ENCODE measurements around the gene CDK4.
"Not testable (repeated sequence)": the region's sequence is repeated elsewhere in the genome, so short reads cannot be mapped to it uniquely, and the experiment has no call there.

CDK4 gene

DNA sequence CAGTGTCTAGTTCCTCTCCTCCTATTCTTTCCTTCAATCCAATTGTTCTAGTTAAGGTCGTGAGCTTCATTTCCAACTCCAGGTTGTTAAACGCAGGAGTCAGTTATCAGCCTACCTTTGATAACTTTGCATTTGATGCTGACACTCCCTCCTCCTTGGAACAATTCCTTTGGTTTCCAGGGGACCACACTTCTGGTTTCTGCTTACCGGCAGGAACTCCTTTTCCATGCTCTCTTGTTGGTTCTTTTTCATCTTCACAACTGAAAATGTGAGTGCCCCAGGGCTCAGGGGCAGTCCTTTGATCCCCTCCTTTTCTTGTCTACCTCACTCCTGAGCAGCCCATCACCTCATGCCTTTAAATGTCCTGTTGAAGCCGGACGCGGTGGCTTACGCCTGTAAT lies 25.3 kb upstream of the CDK4 start:
- Mint-ChIP-seq H3K4me3 (no peak overlapping the region), H3K27me3 (no peaks in the 10 kb centered on the region), H3K36me3 (peaks cover 2% of the 10 kb centered on the region), H3K9me3 (no peaks in the 10 kb centered on the region), H3K27ac (no peak overlapping the region), H3K4me1 (peaks cover 39% of the 10 kb centered on the region)

DNA sequence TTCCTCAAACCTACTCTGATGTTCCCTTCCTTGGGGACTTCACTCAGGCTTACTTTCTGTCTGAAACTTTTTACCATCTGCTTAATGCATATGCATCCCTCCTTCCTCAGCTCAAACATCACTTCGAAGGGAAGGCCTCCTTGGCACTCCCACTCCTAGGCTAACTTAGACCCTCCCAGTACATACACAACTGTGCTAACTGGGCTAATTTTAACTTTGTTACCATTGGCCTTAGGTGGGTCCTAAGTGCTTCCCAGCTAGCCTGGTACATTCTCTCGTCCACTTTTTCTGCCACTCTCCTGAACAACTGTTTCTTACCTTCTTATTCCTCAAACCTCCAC lies 24.1 kb upstream of the CDK4 start:
- Mint-ChIP-seq H3K9me3 (no peaks in the 10 kb centered on the region), H3K27ac (no peak overlapping the region), H3K36me3 (peaks cover 6% of the 10 kb centered on the region), H3K27me3 (no peaks in the 10 kb centered on the region), H3K4me1 (peaks cover 35% of the 10 kb centered on the region), H3K4me3 (no peak overlapping the region)

GRCh38 chr12:57775563-57776246 lies 23.6 kb upstream of the CDK4 start:
- H3K4me3 Mint-ChIP-seq, result no peak overlapping the region
- H3K36me3 Mint-ChIP-seq, result peaks cover 6% of the 10 kb centered on the region
- peaks cover 34% of the 10 kb centered on the region for H3K4me1 Mint-ChIP-seq
- no peak overlapping the region for H3K27ac Mint-ChIP-seq
- no peaks in the 10 kb centered on the region for H3K27me3 Mint-ChIP-seq
- H3K9me3 Mint-ChIP-seq, result no peaks in the 10 kb centered on the region

GRCh38 chr12:57775044-57775443 lies 22.9 kb upstream of the CDK4 start:
- H3K9me3 Mint-ChIP-seq, result no peaks in the 10 kb centered on the region
- H3K4me3 Mint-ChIP-seq, result no peak overlapping the region
- H3K27me3 Mint-ChIP-seq, result no peaks in the 10 kb centered on the region
- peaks cover 34% of the 10 kb centered on the region for H3K4me1 Mint-ChIP-seq
- H3K27ac Mint-ChIP-seq, result no peak overlapping the region
- H3K36me3 Mint-ChIP-seq, result peaks cover 8% of the 10 kb centered on the region

DNA sequence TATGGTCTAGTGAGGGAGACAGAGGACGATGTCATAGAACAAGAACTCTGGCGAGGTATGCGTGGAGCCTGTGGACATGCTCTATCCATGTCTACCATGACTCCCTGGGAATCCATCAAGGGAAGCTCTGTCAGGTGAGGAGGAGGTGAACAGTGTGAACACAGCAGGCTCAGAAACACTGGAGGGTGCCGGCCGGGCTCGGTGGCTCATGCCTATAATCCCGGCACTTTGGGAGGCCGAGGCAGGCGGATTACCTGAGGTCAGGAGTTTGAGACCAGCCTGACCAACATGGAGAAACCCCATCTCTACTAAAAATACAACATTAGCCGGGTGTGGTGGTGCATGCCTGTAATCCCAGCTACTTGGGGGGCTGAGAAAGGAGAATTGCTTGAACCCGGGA lies 22.5 kb upstream of the CDK4 start:
- H3K4me1 Mint-ChIP-seq, result peaks cover 34% of the 10 kb centered on the region
- H3K27ac Mint-ChIP-seq, H3K9me3 Mint-ChIP-seq, H3K27me3 Mint-ChIP-seq, H3K4me3 Mint-ChIP-seq: not testable (repeated sequence)
- H3K36me3 Mint-ChIP-seq, result peaks cover 10% of the 10 kb centered on the region

- no peaks in the 10 kb centered on the region for H3K9me3 Mint-ChIP-seq
- H3K4me3 Mint-ChIP-seq, result peak within 1 kb of the TSS; percentile 99
- peaks cover 31% of the 10 kb centered on the region for H3K4me1 Mint-ChIP-seq
- no peaks in the 10 kb centered on the region for H3K27me3 Mint-ChIP-seq
- peaks cover 14% of the 10 kb centered on the region for H3K36me3 Mint-ChIP-seq
- peak within 1 kb of the TSS; percentile 99 for H3K27ac Mint-ChIP-seq
Measured at GRCh38 chr12:57772429-57773322, 20.6 kb upstream of the CDK4 start, which contains the start of gene EEF1AKMT3. Gene EEF1AKMT3 (plus strand): TSS chr12:57772614. CDS start chr12:57772725, 111 bp downstream.

DNA sequence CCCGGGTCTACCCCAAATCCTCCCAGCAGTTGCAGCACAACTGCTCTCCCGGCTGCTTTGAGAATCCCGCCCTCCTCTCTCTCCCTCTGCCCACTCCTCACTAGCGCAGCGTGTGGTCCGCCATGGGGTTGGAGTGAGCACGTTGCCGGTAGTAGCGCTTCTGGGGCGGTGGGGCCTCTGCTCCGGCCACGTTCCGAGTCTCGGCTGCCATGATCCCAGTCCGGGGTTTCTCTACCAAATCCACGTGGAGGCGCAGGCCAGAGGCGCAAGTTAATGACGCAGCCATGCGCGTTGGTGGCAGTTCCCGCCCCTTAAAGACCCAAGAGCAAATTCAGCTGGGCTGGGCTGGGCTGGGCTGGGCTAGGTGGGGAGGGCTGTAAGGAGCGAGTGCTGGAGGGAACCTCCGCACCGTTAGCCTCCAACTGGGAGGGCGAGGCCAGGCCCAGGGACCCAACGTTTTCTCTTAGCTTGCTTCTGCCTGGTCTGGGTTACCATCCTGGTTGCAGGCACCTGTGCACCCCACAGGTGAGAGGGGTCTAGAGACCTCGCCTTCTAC lies 19.8 kb upstream of the CDK4 start, which contains the start of gene METTL1:
Gene METTL1, minus strand, starts transcription at position 233 of the 556 bp plus-strand sequence. Its CDS starts 22 bp downstream, at position 211.
- Mint-ChIP-seq H3K27me3 (no peaks in the 10 kb centered on the region), H3K36me3 (peaks cover 14% of the 10 kb centered on the region), H3K27ac (peak within 1 kb of the TSS; percentile 99), H3K4me1 (peaks cover 31% of the 10 kb centered on the region), H3K9me3 (no peaks in the 10 kb centered on the region), H3K4me3 (peak within 1 kb of the TSS; percentile 99)

DNA sequence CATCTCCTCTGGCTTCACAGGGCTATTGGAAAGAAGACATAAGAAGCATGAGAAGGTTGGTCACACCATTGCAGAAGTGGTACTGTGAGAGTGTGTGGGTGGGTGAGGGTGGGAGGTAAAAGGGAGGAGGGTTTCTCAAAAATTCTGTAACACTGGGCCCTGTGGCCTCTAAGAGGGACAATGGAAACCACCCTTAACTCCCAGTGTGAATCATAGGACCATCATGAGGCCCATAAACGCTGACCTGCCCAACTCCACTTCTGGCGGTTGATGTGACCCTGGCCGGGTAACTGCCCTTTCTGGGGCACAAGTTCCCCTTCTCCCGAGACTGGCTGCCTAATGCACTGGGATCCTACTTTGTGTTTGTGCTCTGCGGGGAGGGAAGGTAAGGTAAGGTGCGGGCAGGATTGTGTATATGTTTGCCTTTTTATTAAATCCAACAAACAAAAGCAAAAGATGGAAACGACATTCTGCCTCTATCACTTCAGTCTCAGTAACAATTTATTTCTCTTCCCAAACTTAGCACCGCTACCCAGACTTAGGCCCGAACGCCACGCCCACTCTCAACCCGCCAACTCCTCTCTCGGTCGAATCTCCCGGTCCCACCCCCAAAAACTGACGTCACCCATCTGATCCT lies 19.2 kb upstream of the CDK4 start:
- Mint-ChIP-seq H3K27me3 (peaks cover 4% of the 10 kb centered on the region), H3K36me3 (peaks cover 14% of the 10 kb centered on the region), H3K4me3 (peak overlapping the region; percentile 99), H3K9me3 (no peaks in the 10 kb centered on the region), H3K4me1 (peaks cover 37% of the 10 kb centered on the region), H3K27ac (peak overlapping the region; percentile 99)

GRCh38 chr12:57770734-57771133 lies 18.6 kb upstream of the CDK4 start:
- peaks cover 40% of the 10 kb centered on the region for H3K4me1 Mint-ChIP-seq
- peaks cover 13% of the 10 kb centered on the region for H3K36me3 Mint-ChIP-seq
- H3K27me3 Mint-ChIP-seq, result peaks cover 5% of the 10 kb centered on the region
- no peak overlapping the region for H3K27ac Mint-ChIP-seq
- H3K4me3 Mint-ChIP-seq, result peak overlapping the region; percentile 99
- H3K9me3 Mint-ChIP-seq, result no peaks in the 10 kb centered on the region

DNA sequence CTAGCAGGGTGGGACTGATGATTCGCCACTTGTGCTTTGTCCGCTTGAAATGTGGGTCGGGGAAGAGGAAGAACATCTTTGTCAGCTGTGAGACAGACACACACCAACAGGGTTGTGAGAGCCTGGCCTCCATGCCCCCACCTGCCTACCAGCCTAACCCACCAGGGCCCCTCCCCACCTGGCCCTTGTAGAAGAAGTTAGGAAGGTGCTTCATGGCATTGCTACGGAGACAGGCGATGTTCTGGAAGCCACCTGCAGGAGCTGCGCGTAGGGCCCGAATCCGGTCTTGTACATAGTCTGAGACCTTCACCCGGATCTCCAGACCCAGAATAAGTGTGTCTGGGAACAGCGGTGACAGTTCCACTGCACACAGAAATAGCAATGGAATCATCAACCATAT lies 17.5 kb upstream of the CDK4 start:
- H3K4me3 Mint-ChIP-seq, result peak overlapping the region; percentile 32
- peaks cover 7% of the 10 kb centered on the region for H3K27me3 Mint-ChIP-seq
- peaks cover 12% of the 10 kb centered on the region for H3K36me3 Mint-ChIP-seq
- no peaks in the 10 kb centered on the region for H3K9me3 Mint-ChIP-seq
- H3K27ac Mint-ChIP-seq, result no peak overlapping the region
- H3K4me1 Mint-ChIP-seq, result peaks cover 46% of the 10 kb centered on the region

DNA sequence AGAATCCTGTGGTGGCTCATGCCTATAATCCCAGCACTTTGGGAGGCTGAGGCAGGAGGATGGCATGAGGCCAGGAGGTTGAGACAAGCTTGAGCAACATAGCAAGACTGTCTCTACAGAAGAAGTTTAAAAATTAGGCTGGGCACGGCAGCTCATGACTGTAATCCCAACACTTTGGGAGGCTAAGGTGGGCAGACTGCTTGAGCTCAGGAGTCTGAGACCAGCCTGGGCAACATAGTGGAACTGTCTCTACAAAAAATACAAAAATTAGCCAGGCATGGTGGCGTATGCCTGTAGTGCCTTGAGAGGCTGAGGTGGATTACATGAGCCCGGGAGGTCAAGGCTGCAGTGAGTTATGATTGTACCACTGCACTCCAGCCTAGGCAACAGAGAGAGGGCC lies 15.8 kb upstream of the CDK4 start:
- no peaks in the 10 kb centered on the region for H3K9me3 Mint-ChIP-seq
- H3K36me3 Mint-ChIP-seq, result peaks cover 19% of the 10 kb centered on the region
- H3K27ac Mint-ChIP-seq, result no peak overlapping the region
- H3K4me1 Mint-ChIP-seq, result peaks cover 52% of the 10 kb centered on the region
- peaks cover 12% of the 10 kb centered on the region for H3K27me3 Mint-ChIP-seq
- H3K4me3 Mint-ChIP-seq, result no peak overlapping the region

- no peaks in the 10 kb centered on the region for H3K9me3 Mint-ChIP-seq
- peaks cover 19% of the 10 kb centered on the region for H3K36me3 Mint-ChIP-seq
- peaks cover 50% of the 10 kb centered on the region for H3K4me1 Mint-ChIP-seq
- peaks cover 12% of the 10 kb centered on the region for H3K27me3 Mint-ChIP-seq
- peak overlapping the region; percentile 87 for H3K4me3 Mint-ChIP-seq
- H3K27ac Mint-ChIP-seq, result no peak overlapping the region
Measured at GRCh38 chr12:57767305-57767698, 15.2 kb upstream of the CDK4 start.

DNA sequence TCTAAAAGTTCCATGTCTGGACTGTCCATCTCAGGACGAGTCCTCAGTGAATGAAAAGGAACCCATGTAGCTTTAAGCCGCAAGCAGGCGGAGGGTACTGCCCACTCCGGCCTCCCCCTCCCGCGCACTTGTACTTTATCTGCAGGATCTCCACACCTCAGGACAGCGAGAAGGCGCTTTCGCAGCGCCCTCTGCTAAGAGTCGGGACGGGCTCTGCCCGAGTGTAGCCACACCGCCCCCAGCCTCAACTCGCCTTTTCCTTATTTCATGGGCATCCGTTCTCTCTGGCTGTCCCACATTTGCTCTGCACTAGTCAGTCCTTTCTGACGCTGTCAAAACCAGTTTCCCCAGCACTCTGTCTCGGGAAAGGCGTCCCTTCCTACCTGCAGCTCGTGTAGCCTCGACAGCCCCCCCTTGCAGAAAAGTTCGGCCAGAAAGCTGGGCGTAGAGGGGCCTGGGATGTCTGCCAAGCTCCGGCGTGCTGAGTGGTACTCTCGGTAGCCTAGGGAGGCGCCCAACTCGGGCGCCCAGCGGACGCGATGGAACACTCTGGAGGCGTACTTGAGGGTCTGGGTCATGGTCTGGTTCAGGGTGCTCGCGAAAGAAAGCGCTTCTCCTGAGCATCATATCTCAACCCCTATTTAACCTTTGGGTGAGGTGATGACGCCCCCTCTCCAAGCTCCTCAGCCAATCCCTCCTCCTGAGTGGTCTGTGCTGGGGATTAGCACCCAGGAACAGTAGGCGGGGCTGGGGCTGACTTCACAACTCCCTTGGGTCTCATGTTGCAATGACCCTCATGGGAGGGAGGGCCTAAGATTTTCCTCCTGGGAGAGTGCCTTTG lies 14.6 kb upstream of the CDK4 start, which contains the start of gene CYP27B1:
Gene CYP27B1, minus strand, starts transcription at position 615 of the 841 bp plus-strand sequence. Its CDS starts 37 bp downstream, at position 578.
- Mint-ChIP-seq H3K4me1 (peaks cover 48% of the 10 kb centered on the region), H3K4me3 (peak within 1 kb of the TSS; percentile 87), H3K27ac (no peak within 1 kb of the TSS), H3K9me3 (no peaks in the 10 kb centered on the region), H3K27me3 (peaks cover 12% of the 10 kb centered on the region), H3K36me3 (peaks cover 18% of the 10 kb centered on the region)

GRCh38 chr12:57765698-57766463 lies 13.8 kb upstream of the CDK4 start:
- peaks cover 16% of the 10 kb centered on the region for H3K36me3 Mint-ChIP-seq
- H3K9me3 Mint-ChIP-seq, result no peaks in the 10 kb centered on the region
- peaks cover 45% of the 10 kb centered on the region for H3K4me1 Mint-ChIP-seq

More at GRCh38 chr12:57765698-57766463, 13.8 kb upstream of the CDK4 start:
- H3K27ac Mint-ChIP-seq, result no peak overlapping the region
- peak overlapping the region; percentile 87 for H3K4me3 Mint-ChIP-seq
- H3K27me3 Mint-ChIP-seq, result peaks cover 12% of the 10 kb centered on the region

All from activated naive CD4-positive, alpha-beta T cell treated with anti-CD3 and anti-CD28 coated beads, Interleukin-2, amount 50 U/mL, for 24 hours (primary cell).